Osteoblast (primary cell): Measurements from ENCODE around the gene PHYKPL. TPM values are rescaled to one million over a fixed set of nuclear protein-coding genes. Genes with fewer than 3 reads are reported as not detected.

Experiments used
- DNase-seq: peaks from one replicate; pipeline ENCODE4 v3.0.0; 2011; ENCODE audit warnings: low spot score, mixed read lengths; ENCODE audit not compliant: insufficient read length; ENCODE audit errors: missing footprints
- H2AFZ ChIP-seq: 2 replicates; pipeline ENCODE4 v1.6.0; 2011; ENCODE audit warnings: mild to moderate bottlenecking, low read length
- H3K27ac ChIP-seq: 2 replicates; pipeline ENCODE4 v1.5.1; 2011; ENCODE audit warnings: mild to moderate bottlenecking, low read depth, low read length, moderate library complexity
- H3K27me3 ChIP-seq: 2 replicates; pipeline ENCODE4 v1.6.0; 2012; ENCODE audit warnings: mild to moderate bottlenecking, control low read depth, inconsistent platforms, low read length, moderate library complexity; ENCODE audit not compliant: insufficient read depth
- H3K36me3 ChIP-seq: 2 replicates; pipeline ENCODE4 v1.5.1; 2011; ENCODE audit warnings: mild to moderate bottlenecking, low read length, control low read depth, moderate library complexity; ENCODE audit not compliant: insufficient read depth
- H3K4me1 ChIP-seq: 2 replicates; pipeline ENCODE4 v1.5.1; 2011; ENCODE audit warnings: mild to moderate bottlenecking, low read length, control low read depth, moderate library complexity; ENCODE audit not compliant: insufficient read depth
- H3K4me2 ChIP-seq: 2 replicates; pipeline ENCODE4 v1.6.0; 2011; ENCODE audit warnings: mild to moderate bottlenecking, low read length; ENCODE audit not compliant: insufficient read depth
- H3K4me3 ChIP-seq: fragments of 200-600 bp; sonication (generic); 3 replicates; pipeline ENCODE4 v1.5.1; 2012; ENCODE audit warnings: mild to moderate bottlenecking, low read length, inconsistent platforms; ENCODE audit not compliant: insufficient read depth
- H3K79me2 ChIP-seq: 2 replicates; pipeline ENCODE4 v1.6.0; 2012; ENCODE audit warnings: mild to moderate bottlenecking, low read length, control low read depth, inconsistent platforms; ENCODE audit not compliant: insufficient read depth
- H3K9me3 ChIP-seq: 2 replicates; pipeline ENCODE4 v1.5.1; 2011; ENCODE audit warnings: low read depth, low read length, control low read depth
- H4K20me1 ChIP-seq: 2 replicates; pipeline ENCODE4 v1.6.0; 2012; ENCODE audit warnings: mild to moderate bottlenecking, low read length, control low read depth; ENCODE audit not compliant: insufficient read depth
- CTCF ChIP-seq: IDR thresholded peaks from 2 replicates; pipeline ENCODE4 v1.5.1; 2011; ENCODE audit warnings: mild to moderate bottlenecking, low read depth, low read length, moderate library complexity; ENCODE audit errors: extremely low read depth
- total RNA-seq: library from RNA; depleted of rRNA; stranded (reverse); fragments of >200 nt; gene quantifications from 2 replicates; pipeline ENCODE4 v1.2.3, GENCODE V29; 2012

Gene PHYKPL
- total RNA-seq, 1 donor, result 35.1 TPM

- Histone ChIP-seq H4K20me1 (no peaks in the 10 kb centered on the region), H3K27ac (no peak overlapping the region), H3K4me3 (no peak overlapping the region), H3K4me2 (no peak overlapping the region), H3K79me2 (no peaks in the 10 kb centered on the region), H3K27me3 (peaks cover 18% of the 10 kb centered on the region), H2AFZ (no peak overlapping the region), H3K9me3 (no peaks in the 10 kb centered on the region), H3K4me1 (peaks cover 5% of the 10 kb centered on the region), H3K36me3 (no peaks in the 10 kb centered on the region)
- no peak for DNase-seq
- peak; percentile 42 for TF ChIP-seq CTCF
Observed at GRCh38 chr5:178196986-178197385, 35.6 kb downstream of the PHYKPL start.

- H3K36me3 ChIP-seq, result no peaks in the 10 kb centered on the region
- no peaks in the 10 kb centered on the region for H3K9me3 ChIP-seq
- peaks cover 2% of the 10 kb centered on the region for H3K4me1 ChIP-seq
- H3K4me3 ChIP-seq, result no peak overlapping the region
- H4K20me1 ChIP-seq, result no peaks in the 10 kb centered on the region
- H3K27me3 ChIP-seq, result peaks cover 18% of the 10 kb centered on the region
- no peak overlapping the region for H3K27ac ChIP-seq
- DNase-seq, result no peak
- no peaks in the 10 kb centered on the region for H3K79me2 ChIP-seq
- H2AFZ ChIP-seq, result no peak overlapping the region
- H3K4me2 ChIP-seq, result no peak overlapping the region
- TF ChIP-seq CTCF, result no peak
Observed at GRCh38 chr5:178196281-178196812, 36.3 kb downstream of the PHYKPL start.

GRCh38 chr5:178194026-178194425, 38.6 kb downstream of the PHYKPL start:
- DNase-seq, result no peak
- Histone ChIP-seq H3K27me3 (peaks cover 18% of the 10 kb centered on the region), H3K4me3 (no peak overlapping the region), H3K79me2 (no peaks in the 10 kb centered on the region), H3K4me1 (peaks cover 2% of the 10 kb centered on the region), H3K9me3 (no peaks in the 10 kb centered on the region), H4K20me1 (no peaks in the 10 kb centered on the region), H2AFZ (no peak overlapping the region), H3K4me2 (no peak overlapping the region), H3K27ac (no peak overlapping the region), H3K36me3 (no peaks in the 10 kb centered on the region)
- TF ChIP-seq CTCF, result no peak

GRCh38 chr5:178193251-178193809, 39.3 kb downstream of the PHYKPL start:
- no peak overlapping the region for H3K4me3 ChIP-seq
- no peak for DNase-seq
- TF ChIP-seq CTCF, result no peak
- peaks cover 18% of the 10 kb centered on the region for H3K27me3 ChIP-seq
- H3K79me2 ChIP-seq, result no peaks in the 10 kb centered on the region
- H3K4me1 ChIP-seq, result peaks cover 2% of the 10 kb centered on the region
- no peaks in the 10 kb centered on the region for H4K20me1 ChIP-seq
- H3K27ac ChIP-seq, result no peak overlapping the region
- no peak overlapping the region for H3K4me2 ChIP-seq
- no peak overlapping the region for H2AFZ ChIP-seq
- no peaks in the 10 kb centered on the region for H3K9me3 ChIP-seq
- H3K36me3 ChIP-seq, result no peaks in the 10 kb centered on the region
